GM06990 (cell line): ENCODE measurements around the gene UCP2.

Experiments
- DNase-seq: peaks from one replicate; pipeline ENCODE4 v3.0.0-alpha.2; 2011; ENCODE audit not compliant: insufficient read length; ENCODE audit errors: extremely low read depth
- H3K27me3 ChIP-seq: replicated peaks from 2 replicates; pipeline ENCODE4 v1.6.0; 2011; ENCODE audit warnings: low read length; ENCODE audit not compliant: control insufficient read depth, insufficient read depth
- H3K36me3 ChIP-seq: 2 replicates; pipeline ENCODE4 v1.5.1; 2011; ENCODE audit warnings: low read length; ENCODE audit not compliant: control insufficient read depth, insufficient read depth
- H3K4me3 ChIP-seq: replicated peaks from 2 replicates; pipeline ENCODE4 v1.5.1; 2011; ENCODE audit warnings: low read depth, mild to moderate bottlenecking, control low read depth, low read length
- CTCF ChIP-seq: IDR thresholded peaks from 2 replicates; pipeline ENCODE4 v1.5.1; 2011; ENCODE audit warnings: low read length, control low read depth, mild to moderate bottlenecking, inconsistent platforms; ENCODE audit not compliant: insufficient read depth, poor library complexity, severe bottlenecking

UCP2 gene

GRCh38 chr11:73931039-73931645 is 51.5 kb downstream of the UCP2 start:
- peak; percentile 23 for TF ChIP-seq CTCF
- no peaks in the 10 kb centered on the region for H3K27me3 ChIP-seq
- no peak overlapping the region for H3K4me3 ChIP-seq
- no peak for DNase-seq
- H3K36me3 ChIP-seq, result peaks cover 9% of the 10 kb centered on the region

- TF ChIP-seq CTCF, result no peak
- no peak for DNase-seq
- H3K36me3 ChIP-seq, result peaks cover 9% of the 10 kb centered on the region
- H3K4me3 ChIP-seq, result no peak overlapping the region
- H3K27me3 ChIP-seq, result no peaks in the 10 kb centered on the region
These were observed 53.3 kb downstream of the UCP2 start for GRCh38 chr11:73929388-73929787.
